ENCODE data around the gene HTR1D. TPM values are rescaled to one million over a fixed set of nuclear protein-coding genes. Genes with fewer than 3 reads are reported as not detected.

HTR1D gene
- total and polyA plus RNA-seq, 9 donors: 0.05 to 0.16 (median 0.09) TPM; not detected in 3

- DNase-seq: no peak
- WGBS (ENCODE audit: insufficient coverage): no CpG with 5 or more reads among the region's 2 CpGs
Observed at GRCh38 chr1:23222331-23222730, 5.0 kb upstream of the HTR1D start.

GRCh38 chr1:23221107-23221506 is 3.8 kb upstream of the HTR1D start:
- no CpG with 5 or more reads among the region's 2 CpGs for WGBS (ENCODE audit: insufficient coverage)
- Histone ChIP-seq H3K27me3 (ENCODE audit: control insufficient read depth, insufficient read depth, low read length) (peaks cover 41% of the 10 kb centered on the region), H3K4me3 (ENCODE audit: low read length) (no peak overlapping the region), H3K27ac (ENCODE audit: low read length) (no peak overlapping the region), H3K4me1 (ENCODE audit: control insufficient read depth, insufficient read depth, low read length) (peaks cover 6% of the 10 kb centered on the region), H3K36me3 (ENCODE audit: control insufficient read depth, insufficient read depth, low read length) (no peaks in the 10 kb centered on the region), H3K9me3 (replicated peaks; ENCODE audit: control insufficient read depth, low read depth, low read length) (no peaks in the 10 kb centered on the region)
- DNase-seq: no peak

More at GRCh38 chr1:23222331-23222730, 5.0 kb upstream of the HTR1D start:
- no peaks in the 10 kb centered on the region for H3K9me3 ChIP-seq (replicated peaks; ENCODE audit: control insufficient read depth, low read depth, low read length)
- H3K27ac ChIP-seq (ENCODE audit: low read length): no peak overlapping the region
- H3K4me3 ChIP-seq (ENCODE audit: low read length): no peak overlapping the region
- peaks cover 31% of the 10 kb centered on the region for H3K27me3 ChIP-seq (ENCODE audit: control insufficient read depth, insufficient read depth, low read length)
- H3K4me1 ChIP-seq (ENCODE audit: control insufficient read depth, insufficient read depth, low read length): peaks cover 6% of the 10 kb centered on the region
- no peaks in the 10 kb centered on the region for H3K36me3 ChIP-seq (ENCODE audit: control insufficient read depth, insufficient read depth, low read length)

- Histone ChIP-seq H3K4me3 (ENCODE audit: low read length) (no peak overlapping the region), H3K36me3 (ENCODE audit: control insufficient read depth, insufficient read depth, low read length) (no peaks in the 10 kb centered on the region), H3K27ac (ENCODE audit: low read length) (no peak overlapping the region), H3K27me3 (ENCODE audit: control insufficient read depth, insufficient read depth, low read length) (peaks cover 64% of the 10 kb centered on the region), H3K4me1 (ENCODE audit: control insufficient read depth, insufficient read depth, low read length) (peaks cover 3% of the 10 kb centered on the region), H3K9me3 (replicated peaks; ENCODE audit: control insufficient read depth, low read depth, low read length) (no peaks in the 10 kb centered on the region)
- DNase-seq: no peak
- WGBS (ENCODE audit: insufficient coverage): under 1% methylated on average over 78 of the region's 78 CpGs
Observed at GRCh38 chr1:23216771-23217420, 406 bp downstream of the HTR1D start.

GRCh38 chr1:23215751-23216449 is 1.4 kb downstream of the HTR1D start:
- 78% methylated on average over 3 of the region's 3 CpGs for WGBS (ENCODE audit: insufficient coverage)
- Histone ChIP-seq H3K4me1 (ENCODE audit: control insufficient read depth, insufficient read depth, low read length) (peaks cover 3% of the 10 kb centered on the region), H3K27me3 (ENCODE audit: control insufficient read depth, insufficient read depth, low read length) (peaks cover 66% of the 10 kb centered on the region), H3K27ac (ENCODE audit: low read length) (no peak overlapping the region), H3K4me3 (ENCODE audit: low read length) (no peak overlapping the region), H3K9me3 (replicated peaks; ENCODE audit: control insufficient read depth, low read depth, low read length) (no peaks in the 10 kb centered on the region), H3K36me3 (ENCODE audit: control insufficient read depth, insufficient read depth, low read length) (no peaks in the 10 kb centered on the region)
- no peak for DNase-seq

- DNase-seq: no peak
- Histone ChIP-seq H3K36me3 (ENCODE audit: control insufficient read depth, insufficient read depth, low read length) (no peaks in the 10 kb centered on the region), H3K4me1 (ENCODE audit: control insufficient read depth, insufficient read depth, low read length) (peaks cover 3% of the 10 kb centered on the region), H3K9me3 (replicated peaks; ENCODE audit: control insufficient read depth, low read depth, low read length) (no peaks in the 10 kb centered on the region), H3K4me3 (ENCODE audit: low read length) (no peak overlapping the region), H3K27me3 (ENCODE audit: control insufficient read depth, insufficient read depth, low read length) (peaks cover 66% of the 10 kb centered on the region), H3K27ac (ENCODE audit: low read length) (no peak overlapping the region)
- WGBS (ENCODE audit: insufficient coverage): 80% methylated on average over 1 of the region's 3 CpGs
Observed at GRCh38 chr1:23215291-23215690, 2.0 kb downstream of the HTR1D start.

- Histone ChIP-seq H3K27me3 (ENCODE audit: control insufficient read depth, insufficient read depth, low read length) (peaks cover 62% of the 10 kb centered on the region), H3K4me3 (ENCODE audit: low read length) (no peak overlapping the region), H3K36me3 (ENCODE audit: control insufficient read depth, insufficient read depth, low read length) (no peaks in the 10 kb centered on the region), H3K9me3 (replicated peaks; ENCODE audit: control insufficient read depth, low read depth, low read length) (no peaks in the 10 kb centered on the region), H3K4me1 (ENCODE audit: control insufficient read depth, insufficient read depth, low read length) (peaks cover 3% of the 10 kb centered on the region), H3K27ac (ENCODE audit: low read length) (no peak overlapping the region)
- 97% methylated on average over 3 of the region's 4 CpGs for WGBS (ENCODE audit: insufficient coverage)
- DNase-seq: no peak
Observed at GRCh38 chr1:23214640-23215039, 2.7 kb downstream of the HTR1D start.

GRCh38 chr1:23211955-23212354 is 5.3 kb downstream of the HTR1D start:
- H3K4me3 ChIP-seq (ENCODE audit: low read length): no peak overlapping the region
- peaks cover 41% of the 10 kb centered on the region for H3K27me3 ChIP-seq (ENCODE audit: control insufficient read depth, insufficient read depth, low read length)
- WGBS (ENCODE audit: insufficient coverage): 58% methylated on average over 3 of the region's 4 CpGs
- H3K36me3 ChIP-seq (ENCODE audit: control insufficient read depth, insufficient read depth, low read length): no peaks in the 10 kb centered on the region
- no peak overlapping the region for H3K27ac ChIP-seq (ENCODE audit: low read length)
- H3K4me1 ChIP-seq (ENCODE audit: control insufficient read depth, insufficient read depth, low read length): no peaks in the 10 kb centered on the region
- no peak for DNase-seq
- H3K9me3 ChIP-seq (replicated peaks; ENCODE audit: control insufficient read depth, low read depth, low read length): no peaks in the 10 kb centered on the region

- no peak for DNase-seq
- H3K27me3 ChIP-seq (ENCODE audit: control insufficient read depth, insufficient read depth, low read length): peaks cover 31% of the 10 kb centered on the region
- no CpG with 5 or more reads among the region's 2 CpGs for WGBS (ENCODE audit: insufficient coverage)
Observed at GRCh38 chr1:23210963-23211362, 6.3 kb downstream of the HTR1D start.

GRCh38 chr1:23210351-23210785 is 6.9 kb downstream of the HTR1D start:
- no peak overlapping the region for H3K4me3 ChIP-seq (ENCODE audit: low read length)
- no peaks in the 10 kb centered on the region for H3K4me1 ChIP-seq (ENCODE audit: control insufficient read depth, insufficient read depth, low read length)
- no peaks in the 10 kb centered on the region for H3K9me3 ChIP-seq (replicated peaks; ENCODE audit: control insufficient read depth, low read depth, low read length)
- H3K27ac ChIP-seq (ENCODE audit: low read length): no peak overlapping the region
- WGBS (ENCODE audit: insufficient coverage): 29% methylated on average over 3 of the region's 6 CpGs
- H3K36me3 ChIP-seq (ENCODE audit: control insufficient read depth, insufficient read depth, low read length): no peaks in the 10 kb centered on the region
- no peak for DNase-seq
- peaks cover 25% of the 10 kb centered on the region for H3K27me3 ChIP-seq (ENCODE audit: control insufficient read depth, insufficient read depth, low read length)

More at GRCh38 chr1:23210963-23211362, 6.3 kb downstream of the HTR1D start:
- Histone ChIP-seq H3K4me1 (ENCODE audit: control insufficient read depth, insufficient read depth, low read length) (no peaks in the 10 kb centered on the region), H3K36me3 (ENCODE audit: control insufficient read depth, insufficient read depth, low read length) (no peaks in the 10 kb centered on the region), H3K27ac (ENCODE audit: low read length) (no peak overlapping the region), H3K9me3 (replicated peaks; ENCODE audit: control insufficient read depth, low read depth, low read length) (no peaks in the 10 kb centered on the region), H3K4me3 (ENCODE audit: low read length) (no peak overlapping the region)

GRCh38 chr1:23209770-23210169 is 7.5 kb downstream of the HTR1D start:
- H3K4me3 ChIP-seq (ENCODE audit: low read length): no peak overlapping the region
- H3K4me1 ChIP-seq (ENCODE audit: control insufficient read depth, insufficient read depth, low read length): no peaks in the 10 kb centered on the region
- no peaks in the 10 kb centered on the region for H3K9me3 ChIP-seq (replicated peaks; ENCODE audit: control insufficient read depth, low read depth, low read length)
- no peaks in the 10 kb centered on the region for H3K36me3 ChIP-seq (ENCODE audit: control insufficient read depth, insufficient read depth, low read length)
- 77% methylated on average over 4 of the region's 4 CpGs for WGBS (ENCODE audit: insufficient coverage)
- H3K27ac ChIP-seq (ENCODE audit: low read length): no peak overlapping the region
- H3K27me3 ChIP-seq (ENCODE audit: control insufficient read depth, insufficient read depth, low read length): peaks cover 19% of the 10 kb centered on the region
- no peak for DNase-seq
